Mucosa of descending colon (tissue), 3 donors: ENCODE data around the gene GALR1. TPM values are rescaled to one million over a fixed set of nuclear protein-coding genes. Genes with fewer than 3 reads are reported as not detected.
A peak's percentile ranks its signal among the peaks of the same experiment; 100 is the strongest.
"Not testable (repeated sequence)": the region's sequence is repeated elsewhere in the genome, so short reads cannot be mapped to it uniquely, and the experiment has no call there.

Experiments
- ATAC-seq: fragments of 200-7000 bp; cut with Tn5 transposase; one replicate; pipeline ENCODE4 v1.9.1; 2020; ENCODE audit warnings: mild to moderate bottlenecking, moderate library complexity
- DNase-seq, 3 donors: peaks; one replicate each; pipeline ENCODE4 v3.0.0-alpha.2; 2020
- H3K36me3 ChIP-seq: fragments of 200-600 bp; one replicate; pipeline ENCODE4 v1.8.0; 2021; ENCODE audit warnings: low read depth, mild to moderate bottlenecking
- H3K4me1 ChIP-seq: fragments of 200-600 bp; one replicate; pipeline ENCODE4 v1.8.0; 2021; ENCODE audit warnings: low read depth, mild to moderate bottlenecking
- H3K4me3 ChIP-seq: fragments of 200-600 bp; one replicate; pipeline ENCODE4 v1.8.0; 2021; ENCODE audit warnings: mild to moderate bottlenecking
- H3K9me3 ChIP-seq: fragments of 200-600 bp; one replicate; pipeline ENCODE4 v1.8.0; 2021; ENCODE audit warnings: mild to moderate bottlenecking
- intact Hi-C, 2 donors: fragments of 100-400 bp; cut with DNase I in 1 of 2; cut with micrococcal nuclease in 1 of 2; formaldehyde crosslinking; loops; one replicate each; pipeline versions ENCODE4 v1.11.0 to v1.11.1; 2022; cut with DNase I, micrococcal nuclease
- total RNA-seq, 3 donors: library from RNA; stranded (reverse); fragmentation: NEBNext Ultra II Directional in 2 of 3; extraction: Animal tissue kit (Norgen Biotek cat#: 25700) in 2 of 3; gene quantifications; one replicate each; pipeline versions ENCODE4 v1.2.1 to v1.2.4, GENCODE V29; 2021 to 2023
- TF ChIP-seq, protein P1 (sequence below): fragments of 200-600 bp; IDR thresholded peaks from one replicate; pipeline ENCODE4 v1.8.0; 2022; ENCODE audit warnings: antibody characterized with exemption, mild to moderate bottlenecking
- donor health status: DM: no; HTN: no; CAD: no; lungs with moderate emphysema.
- donor health status: DM: no; HTN: no; CAD: no.
- donor health status: DM: no; HTN: yes; CAD: no.

Gene GALR1
- total RNA-seq, 3 donors from 2014 or later, result 0.05 to 0.92 (median 0.06) TPM

DNA sequence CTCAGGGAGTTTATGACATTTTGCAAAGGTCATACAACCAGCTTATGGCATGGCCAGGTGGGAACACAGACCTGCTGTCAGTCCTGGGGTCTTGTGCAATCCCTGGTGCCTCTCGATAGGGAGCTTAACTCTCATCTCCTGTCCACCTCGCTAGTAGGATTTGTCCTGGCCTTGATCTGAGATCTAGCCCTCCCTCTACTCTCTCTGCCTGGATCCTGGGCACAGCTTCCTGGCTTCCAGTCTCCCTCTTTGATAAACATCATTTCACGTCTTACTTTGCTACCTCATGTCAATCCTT lies 13.8 kb downstream of the GALR1 start:
- ATAC-seq (no peak), DNase-seq (no peak)
- Histone ChIP-seq H3K36me3 (no peaks in the 10 kb centered on the region), H3K4me1 (no peaks in the 10 kb centered on the region), H3K4me3 (no peak overlapping the region), H3K9me3 (peaks cover 4% of the 10 kb centered on the region)
- TF ChIP-seq, protein P1, sequence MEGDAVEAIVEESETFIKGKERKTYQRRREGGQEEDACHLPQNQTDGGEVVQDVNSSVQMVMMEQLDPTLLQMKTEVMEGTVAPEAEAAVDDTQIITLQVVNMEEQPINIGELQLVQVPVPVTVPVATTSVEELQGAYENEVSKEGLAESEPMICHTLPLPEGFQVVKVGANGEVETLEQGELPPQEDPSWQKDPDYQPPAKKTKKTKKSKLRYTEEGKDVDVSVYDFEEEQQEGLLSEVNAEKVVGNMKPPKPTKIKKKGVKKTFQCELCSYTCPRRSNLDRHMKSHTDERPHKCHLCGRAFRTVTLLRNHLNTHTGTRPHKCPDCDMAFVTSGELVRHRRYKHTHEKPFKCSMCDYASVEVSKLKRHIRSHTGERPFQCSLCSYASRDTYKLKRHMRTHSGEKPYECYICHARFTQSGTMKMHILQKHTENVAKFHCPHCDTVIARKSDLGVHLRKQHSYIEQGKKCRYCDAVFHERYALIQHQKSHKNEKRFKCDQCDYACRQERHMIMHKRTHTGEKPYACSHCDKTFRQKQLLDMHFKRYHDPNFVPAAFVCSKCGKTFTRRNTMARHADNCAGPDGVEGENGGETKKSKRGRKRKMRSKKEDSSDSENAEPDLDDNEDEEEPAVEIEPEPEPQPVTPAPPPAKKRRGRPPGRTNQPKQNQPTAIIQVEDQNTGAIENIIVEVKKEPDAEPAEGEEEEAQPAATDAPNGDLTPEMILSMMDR, result no peak
- intact Hi-C loops, result no loop called here

DNA sequence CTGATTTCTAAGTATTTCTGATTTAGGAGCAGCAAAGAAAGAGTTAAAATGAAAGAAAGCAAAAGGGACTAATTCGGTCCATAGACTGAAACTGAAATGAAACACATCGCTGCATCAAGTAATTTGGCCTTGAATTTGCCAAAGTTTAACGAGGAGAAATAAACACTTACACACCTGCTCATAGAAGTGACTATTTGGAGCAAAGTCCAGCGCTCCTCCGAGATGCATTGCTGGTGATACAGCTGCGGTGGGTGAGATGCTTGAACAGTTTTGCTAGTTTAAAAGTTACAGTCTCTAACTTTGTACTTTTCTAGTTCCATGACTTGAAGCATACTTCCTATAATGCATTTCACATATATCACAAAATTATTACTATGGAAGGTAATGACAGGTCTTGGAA lies 18.3 kb downstream of the GALR1 start:
- Histone ChIP-seq H3K36me3 (no peaks in the 10 kb centered on the region), H3K9me3 (peaks cover 4% of the 10 kb centered on the region), H3K4me3 (no peak overlapping the region), H3K4me1 (no peaks in the 10 kb centered on the region)
- DNase-seq (peak in 1 of 3 donors; percentile 27), ATAC-seq (peak; percentile 64)
- intact Hi-C loops, result no loop called here
- TF ChIP-seq, protein P1, result no peak

DNA sequence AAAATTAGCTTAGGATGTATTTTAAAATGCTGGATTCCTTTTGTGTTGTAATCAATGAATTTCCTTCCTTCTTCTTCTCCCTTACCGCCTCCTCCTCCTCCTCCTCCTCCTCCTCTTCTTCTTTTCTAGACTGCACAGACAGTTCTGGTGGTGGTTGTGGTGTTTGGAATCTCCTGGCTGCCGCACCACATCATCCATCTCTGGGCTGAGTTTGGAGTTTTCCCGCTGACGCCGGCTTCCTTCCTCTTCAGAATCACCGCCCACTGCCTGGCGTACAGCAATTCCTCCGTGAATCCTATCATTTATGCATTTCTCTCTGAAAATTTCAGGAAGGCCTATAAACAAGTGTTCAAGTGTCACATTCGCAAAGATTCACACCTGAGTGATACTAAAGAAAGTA lies 18.8 kb downstream of the GALR1 start:
- Histone ChIP-seq H3K9me3 (peaks cover 4% of the 10 kb centered on the region), H3K4me3 (no peak overlapping the region), H3K36me3 (no peaks in the 10 kb centered on the region), H3K4me1 (no peaks in the 10 kb centered on the region)
- TF ChIP-seq, protein P1, result no peak
- DNase-seq (no peak), ATAC-seq (no peak)
- intact Hi-C loops, result no loop called here

DNA sequence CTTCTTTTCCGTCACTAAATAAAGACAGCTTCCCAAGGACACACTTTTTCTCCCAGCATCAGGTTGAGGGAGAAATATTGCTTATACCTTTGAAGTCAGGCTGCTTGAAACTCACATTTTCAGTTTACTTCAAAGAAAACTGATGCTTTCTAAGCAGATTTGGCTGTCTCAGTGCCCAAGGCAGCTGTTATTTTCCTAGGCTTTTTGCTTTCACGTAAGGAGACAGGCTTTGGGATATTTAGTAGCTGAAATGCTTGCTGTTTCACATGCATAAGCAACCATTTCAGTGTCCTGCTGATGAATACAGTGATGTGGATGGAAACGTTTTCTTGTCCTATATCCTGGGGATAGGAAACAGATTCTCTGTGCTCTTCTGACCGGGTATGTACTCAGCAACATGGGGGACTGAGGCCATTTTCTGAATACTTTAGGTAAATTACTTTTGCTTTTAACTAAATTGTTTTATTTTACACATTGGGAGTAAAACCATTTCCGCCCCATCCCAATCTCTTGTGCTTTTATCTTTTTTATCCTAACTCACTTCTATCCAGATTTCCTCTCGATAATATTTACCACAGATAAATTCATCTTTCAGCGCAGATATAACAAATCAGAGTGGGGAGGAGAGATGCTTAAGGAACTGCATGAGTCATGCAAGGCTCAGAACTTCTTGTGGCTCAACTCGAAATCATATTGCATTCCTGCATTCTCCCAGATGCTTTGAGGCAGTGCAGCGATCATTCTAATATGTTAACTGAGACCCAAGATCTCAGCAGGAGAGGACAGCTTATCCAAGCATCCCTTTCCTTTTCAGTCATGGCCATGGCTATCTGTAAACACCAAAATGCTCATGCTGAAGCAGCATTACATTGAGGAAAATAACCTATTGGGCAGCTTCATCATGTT lies 22.2 kb downstream of the GALR1 start:
- no peaks in the 10 kb centered on the region for H3K36me3 ChIP-seq
- intact Hi-C loops, result no loop called here
- H3K9me3 ChIP-seq, result no peaks in the 10 kb centered on the region
- DNase-seq (no peak), ATAC-seq (no peak)
- no peaks in the 10 kb centered on the region for H3K4me1 ChIP-seq
- TF ChIP-seq, protein P1, result no peak
- no peak overlapping the region for H3K4me3 ChIP-seq

DNA sequence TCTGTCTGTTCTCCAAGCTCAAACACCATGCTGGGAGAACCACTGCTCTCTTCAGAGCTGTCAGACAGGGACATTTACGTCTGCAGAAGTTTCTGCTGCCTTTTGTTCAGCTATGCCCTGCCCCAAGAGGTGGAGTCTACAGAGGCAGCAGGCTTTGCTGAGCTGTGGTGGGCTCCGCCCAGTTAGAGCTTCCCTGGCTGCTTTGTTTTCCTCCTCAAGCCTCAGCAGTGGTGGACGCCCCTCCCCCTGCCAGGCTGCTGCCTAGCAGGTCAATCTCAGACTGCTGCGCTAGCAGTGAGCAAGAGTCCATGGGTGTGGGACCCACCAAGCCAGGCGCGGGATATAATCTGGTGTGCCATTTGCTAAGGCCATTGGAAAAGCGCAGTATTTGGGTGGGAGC lies 41.2 kb downstream of the GALR1 start:
- DNase-seq, intact Hi-C loops, H3K36me3 ChIP-seq, H3K4me1 ChIP-seq, H3K9me3 ChIP-seq, H3K4me3 ChIP-seq, ATAC-seq: not testable (repeated sequence)

DNA sequence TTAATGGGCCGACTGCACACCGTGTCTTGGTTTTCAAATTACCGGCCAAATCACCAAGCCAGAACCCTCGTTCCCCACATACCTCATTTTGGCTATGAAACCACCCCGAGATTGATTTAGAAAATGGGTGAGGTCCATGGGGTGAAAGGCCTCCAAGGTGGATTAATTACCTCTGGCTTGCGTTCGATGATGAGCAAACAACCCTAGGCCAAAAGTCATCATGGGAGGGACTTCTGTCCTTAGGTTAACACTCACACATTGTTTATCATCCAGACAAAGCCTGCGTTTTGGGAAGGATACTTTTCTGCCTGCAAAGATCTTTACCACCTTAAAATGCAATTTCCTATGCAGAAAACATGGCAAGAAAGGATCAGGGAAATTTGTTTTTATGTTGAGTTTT lies 48.5 kb downstream of the GALR1 start:
- intact Hi-C loops, result no loop called here
- no peak for DNase-seq
- TF ChIP-seq, protein P1, result no peak
- Histone ChIP-seq H3K4me3 (no peak overlapping the region), H3K9me3 (no peaks in the 10 kb centered on the region), H3K36me3 (no peaks in the 10 kb centered on the region), H3K4me1 (no peaks in the 10 kb centered on the region)
- ATAC-seq, result no peak
